Upper lobe of right lung (tissue), 1 donor: Measurements from ENCODE around the gene PCSK5. TPM values are rescaled to one million over a fixed set of nuclear protein-coding genes. Genes with fewer than 3 reads are reported as not detected.

Experiments
- ATAC-seq: fragments of 200-7000 bp; cut with Tn5 transposase; one replicate; pipeline ENCODE4 v1.9.1; 2020; ENCODE audit warnings: mild to moderate bottlenecking, moderate library complexity
- DNase-seq: peaks from one replicate; pipeline ENCODE4 v3.0.0-alpha.2; 2020
- H3K27ac ChIP-seq: fragments of 200-600 bp; one replicate; pipeline ENCODE4 v1.8.0; 2022
- H3K27me3 ChIP-seq: fragments of 200-600 bp; one replicate; pipeline ENCODE4 v1.8.0; 2022; ENCODE audit warnings: mild to moderate bottlenecking
- H3K36me3 ChIP-seq: fragments of 200-600 bp; one replicate; pipeline ENCODE4 v1.8.0; 2022
- H3K4me1 ChIP-seq: fragments of 200-600 bp; one replicate; pipeline ENCODE4 v1.8.0; 2022
- H3K4me3 ChIP-seq: fragments of 200-600 bp; one replicate; pipeline ENCODE4 v1.8.0; 2022; ENCODE audit warnings: mild to moderate bottlenecking
- H3K9me3 ChIP-seq: fragments of 200-600 bp; one replicate; pipeline ENCODE4 v1.8.0; 2022
- intact Hi-C: fragments of 100-400 bp; cut with DNase I; formaldehyde crosslinking; loops from one replicate; pipeline ENCODE4 v1.11.0; 2022
- total RNA-seq: library from RNA; stranded (reverse); fragmentation: NEBNext Ultra II Directional; extraction: Animal tissue kit (Norgen Biotek cat#: 25700); gene quantifications from one replicate; pipeline ENCODE4 v1.2.1, GENCODE V29; 2021
- TF ChIP-seq, protein P1 (sequence below): fragments of 200-600 bp; IDR thresholded peaks from one replicate; pipeline ENCODE4 v1.8.0; 2022; ENCODE audit warnings: antibody characterized with exemption
- donor health status: DM: no; HTN: yes; CAD: no; lungs with severe emphysema.

PCSK5 gene
- total RNA-seq, 1 donor from 2014 or later: 18.1 TPM

DNA sequence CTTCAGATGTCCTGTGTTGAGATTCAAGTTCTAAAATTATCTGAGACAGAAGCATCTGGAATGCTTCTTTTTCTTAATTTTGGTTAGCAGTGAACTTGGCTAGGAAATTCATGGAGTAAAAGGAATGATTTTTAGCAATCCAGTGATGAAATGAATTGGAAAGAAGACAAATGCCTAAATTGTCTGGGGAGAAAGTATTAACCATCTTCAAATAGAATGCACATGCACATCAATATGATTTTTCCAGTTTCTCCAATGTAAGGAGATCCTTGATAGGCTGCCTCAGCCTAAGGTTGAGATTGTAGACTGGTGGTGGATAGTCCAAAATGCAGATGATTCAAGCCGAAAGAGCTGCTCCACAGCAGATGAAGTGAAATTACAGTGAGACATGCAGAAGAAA, 106.7 kb downstream of the PCSK5 start:
- peaks cover 5% of the 10 kb centered on the region for H3K4me1 ChIP-seq
- H3K9me3 ChIP-seq: no peaks in the 10 kb centered on the region
- intact Hi-C loops: no loop called here
- H3K27me3 ChIP-seq: no peaks in the 10 kb centered on the region
- no peak for ATAC-seq
- H3K4me3 ChIP-seq: no peak overlapping the region
- TF ChIP-seq, protein P1, sequence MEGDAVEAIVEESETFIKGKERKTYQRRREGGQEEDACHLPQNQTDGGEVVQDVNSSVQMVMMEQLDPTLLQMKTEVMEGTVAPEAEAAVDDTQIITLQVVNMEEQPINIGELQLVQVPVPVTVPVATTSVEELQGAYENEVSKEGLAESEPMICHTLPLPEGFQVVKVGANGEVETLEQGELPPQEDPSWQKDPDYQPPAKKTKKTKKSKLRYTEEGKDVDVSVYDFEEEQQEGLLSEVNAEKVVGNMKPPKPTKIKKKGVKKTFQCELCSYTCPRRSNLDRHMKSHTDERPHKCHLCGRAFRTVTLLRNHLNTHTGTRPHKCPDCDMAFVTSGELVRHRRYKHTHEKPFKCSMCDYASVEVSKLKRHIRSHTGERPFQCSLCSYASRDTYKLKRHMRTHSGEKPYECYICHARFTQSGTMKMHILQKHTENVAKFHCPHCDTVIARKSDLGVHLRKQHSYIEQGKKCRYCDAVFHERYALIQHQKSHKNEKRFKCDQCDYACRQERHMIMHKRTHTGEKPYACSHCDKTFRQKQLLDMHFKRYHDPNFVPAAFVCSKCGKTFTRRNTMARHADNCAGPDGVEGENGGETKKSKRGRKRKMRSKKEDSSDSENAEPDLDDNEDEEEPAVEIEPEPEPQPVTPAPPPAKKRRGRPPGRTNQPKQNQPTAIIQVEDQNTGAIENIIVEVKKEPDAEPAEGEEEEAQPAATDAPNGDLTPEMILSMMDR: no peak
- H3K27ac ChIP-seq: no peak overlapping the region
- no peaks in the 10 kb centered on the region for H3K36me3 ChIP-seq
- no peak for DNase-seq

DNA sequence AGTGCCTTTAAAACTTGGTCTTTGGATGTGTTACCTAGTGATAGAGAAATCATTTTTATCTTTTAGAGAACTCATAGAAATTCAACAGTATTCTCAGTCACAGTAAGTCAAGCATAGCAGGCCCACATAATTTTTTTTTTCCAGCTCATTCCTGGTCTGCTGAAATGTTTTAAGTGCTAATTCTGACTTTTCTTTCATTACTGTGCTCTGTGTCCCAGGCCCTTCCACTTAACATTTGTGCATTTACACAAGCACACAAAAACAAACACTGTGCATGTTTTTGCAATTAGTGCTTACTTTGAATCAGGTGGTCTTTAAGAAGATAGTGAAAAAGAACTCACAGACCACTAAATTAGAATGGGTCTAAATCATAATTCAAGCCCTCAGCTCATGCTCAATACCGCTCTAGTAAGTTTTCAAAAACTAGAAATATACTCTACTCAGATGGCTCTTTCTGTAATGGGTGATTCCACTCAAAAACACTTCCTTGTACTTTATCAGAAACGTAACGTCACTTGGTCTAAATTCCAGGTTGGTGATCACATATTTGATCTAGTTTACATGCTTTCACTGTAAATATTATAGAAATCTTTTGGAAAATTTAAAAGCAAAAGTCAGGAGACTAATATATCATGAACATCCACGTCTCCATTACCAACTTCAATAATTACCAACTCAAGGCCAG, 107.8 kb downstream of the PCSK5 start:
- H3K27ac ChIP-seq: no peak overlapping the region
- H3K36me3 ChIP-seq: no peaks in the 10 kb centered on the region
- intact Hi-C loops: no loop called here
- no peaks in the 10 kb centered on the region for H3K9me3 ChIP-seq
- H3K4me1 ChIP-seq: peaks cover 5% of the 10 kb centered on the region
- ATAC-seq (no peak), DNase-seq (no peak)
- TF ChIP-seq, protein P1: no peak
- H3K27me3 ChIP-seq: no peaks in the 10 kb centered on the region
- H3K4me3 ChIP-seq: no peak overlapping the region

DNA sequence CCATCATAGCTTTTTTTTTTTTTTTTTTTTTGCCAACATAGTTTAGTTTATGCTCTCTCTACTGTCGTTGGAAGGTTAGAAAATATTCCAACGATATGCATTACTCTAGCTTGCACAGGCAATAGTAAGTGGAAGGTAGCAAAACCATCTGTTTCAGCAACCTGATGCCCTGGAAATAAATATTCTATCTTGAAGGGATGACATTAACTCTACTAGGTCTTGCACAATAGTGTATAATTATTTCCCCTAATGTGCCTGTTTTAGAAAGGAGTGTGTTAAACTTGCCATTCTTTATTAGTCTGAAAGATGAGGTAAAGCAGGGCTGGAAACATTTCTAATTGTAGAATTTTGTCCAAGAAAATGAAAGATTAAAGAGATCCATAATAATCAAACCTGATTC, 111.0 kb downstream of the PCSK5 start:
- TF ChIP-seq, protein P1: no peak
- DNase-seq: no peak
- no peaks in the 10 kb centered on the region for H3K27me3 ChIP-seq
- H3K9me3 ChIP-seq: no peaks in the 10 kb centered on the region
- H3K36me3 ChIP-seq: no peaks in the 10 kb centered on the region
- H3K4me3 ChIP-seq: no peak overlapping the region
- intact Hi-C loops: no loop called here
- ATAC-seq: no peak
- peaks cover 4% of the 10 kb centered on the region for H3K4me1 ChIP-seq
- H3K27ac ChIP-seq: no peak overlapping the region

DNA sequence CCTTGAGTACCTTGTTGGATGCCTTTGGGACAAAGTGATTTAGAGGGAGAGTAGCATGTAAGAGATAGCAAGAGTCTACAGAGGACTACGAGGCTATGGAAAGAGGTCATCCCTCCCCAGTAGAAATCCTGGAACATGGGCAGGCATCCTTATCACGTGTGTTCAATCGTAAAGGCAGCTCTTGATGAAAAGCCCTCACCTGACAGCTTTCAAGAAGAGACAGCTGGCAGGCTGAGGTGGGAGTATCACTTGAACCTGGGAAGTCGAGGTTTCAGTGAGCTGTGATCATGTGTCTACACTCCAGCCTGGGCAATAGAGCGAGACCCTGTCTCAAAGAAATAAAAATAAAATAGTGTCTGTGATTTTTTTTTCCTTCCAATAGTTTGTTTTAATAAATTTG, 112.6 kb downstream of the PCSK5 start:
- H3K36me3 ChIP-seq: no peaks in the 10 kb centered on the region
- intact Hi-C loops: no loop called here
- H3K4me3 ChIP-seq: no peak overlapping the region
- H3K4me1 ChIP-seq: no peaks in the 10 kb centered on the region
- no peaks in the 10 kb centered on the region for H3K9me3 ChIP-seq
- DNase-seq (no peak), ATAC-seq (no peak)
- TF ChIP-seq, protein P1: no peak
- no peak overlapping the region for H3K27ac ChIP-seq
- no peaks in the 10 kb centered on the region for H3K27me3 ChIP-seq

DNA sequence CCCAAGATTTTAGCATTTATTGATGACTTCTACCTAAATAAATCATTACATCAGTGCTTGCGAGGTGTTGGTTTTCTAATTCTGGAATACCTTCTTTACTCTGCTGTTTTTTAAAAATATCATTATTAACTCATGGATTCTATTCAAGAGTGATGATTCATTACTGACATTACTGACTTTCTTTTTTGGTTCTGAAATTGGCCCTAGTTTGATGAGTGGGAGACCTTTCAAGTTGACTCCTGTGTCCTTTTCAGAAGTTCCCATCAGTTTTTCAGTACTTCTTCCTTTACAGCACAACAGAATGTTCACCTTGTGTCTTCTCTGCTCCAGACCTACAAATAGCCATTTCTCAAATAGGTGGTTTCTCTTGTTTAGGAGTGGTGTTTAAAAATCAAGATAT, 114.1 kb downstream of the PCSK5 start:
- intact Hi-C loops: no loop called here
- TF ChIP-seq, protein P1: no peak
- no peak for DNase-seq
- no peaks in the 10 kb centered on the region for H3K4me1 ChIP-seq
- H3K27ac ChIP-seq: no peak overlapping the region
- H3K4me3 ChIP-seq: no peak overlapping the region
- H3K36me3 ChIP-seq: no peaks in the 10 kb centered on the region
- H3K27me3 ChIP-seq: no peaks in the 10 kb centered on the region
- no peak for ATAC-seq
- H3K9me3 ChIP-seq: no peaks in the 10 kb centered on the region

DNA sequence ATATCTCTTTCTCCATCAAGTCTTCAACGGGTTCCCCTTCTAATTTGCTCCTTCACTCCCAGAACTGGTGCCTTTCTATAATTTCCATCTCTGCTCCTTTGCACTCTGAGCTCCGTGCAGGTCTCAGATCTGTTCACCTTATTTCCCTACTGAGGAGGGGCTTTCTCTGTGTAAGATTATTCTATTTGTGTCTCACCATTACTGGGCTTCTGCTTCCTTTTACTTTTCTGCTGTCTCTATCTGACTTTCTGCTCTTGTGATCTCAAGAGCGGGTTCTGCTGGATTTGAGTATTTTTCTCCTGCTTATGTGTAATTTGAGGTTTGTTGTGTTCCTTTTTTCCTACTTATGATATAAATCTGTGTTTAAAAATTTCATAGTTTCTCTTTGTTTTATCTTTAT, 117.5 kb downstream of the PCSK5 start:
- intact Hi-C loops: no loop called here
- ATAC-seq: no peak
- no peaks in the 10 kb centered on the region for H3K4me1 ChIP-seq
- no peak overlapping the region for H3K27ac ChIP-seq
- DNase-seq: no peak
- no peaks in the 10 kb centered on the region for H3K9me3 ChIP-seq
- TF ChIP-seq, protein P1: no peak
- H3K36me3 ChIP-seq: no peaks in the 10 kb centered on the region
- H3K4me3 ChIP-seq: no peak overlapping the region
- H3K27me3 ChIP-seq: no peaks in the 10 kb centered on the region
